Naive thymus-derived CD4-positive, alpha-beta T cell (primary cell): ENCODE data around the gene DACT2. TPM values are rescaled to one million over a fixed set of nuclear protein-coding genes. Genes with fewer than 3 reads are reported as not detected.

Source experiments
- ATAC-seq: fragments of 150-1000 bp; cut with Tn5 transposase; 2 replicates; pipeline ENCODE4 v1.10.0; 2021; ENCODE audit warnings: mild to moderate bottlenecking, moderate library complexity
- CTCF ChIA-PET: fragments of 350-600 bp; sonication (Branson Sonifier 250); formaldehyde crosslinking; loops from one replicate; lab custom pipeline; 2021; ENCODE audit warnings: antibody characterized with exemption; lab: Charles Lee
- POLR2A ChIA-PET: fragments of 350-600 bp; sonication (Branson Sonifier 250); formaldehyde crosslinking; loops from one replicate; lab custom pipeline; 2021; ENCODE audit warnings: antibody characterized with exemption, inconsistent platforms; lab: Charles Lee
- DNase-seq, 9 donors: peaks; one replicate each; pipeline versions ENCODE4 v3.0.0 to v3.0.0-alpha.2; 2020 to 2022; ENCODE audit warnings: mixed read lengths in 1 of 9
- H3K27ac ChIP-seq: one replicate; pipeline ENCODE4 v1.7.0; 2013; ENCODE audit warnings: mild to moderate bottlenecking, low read depth, low read length, moderate library complexity
- H3K27me3 ChIP-seq, 2 donors: one replicate each; pipeline ENCODE4 v1.7.0; 2013; ENCODE audit warnings: low read length in 2 of 2, mild to moderate bottlenecking in 2 of 2, moderate library complexity in 2 of 2; ENCODE audit not compliant: control insufficient read depth in 2 of 2, insufficient read depth in 2 of 2
- H3K36me3 ChIP-seq, 3 experiments: 1 replicate in 2 of 3; 2 replicates in 1 of 3; pipeline ENCODE4 v1.7.0; 2013; ENCODE audit warnings: low read length in 3 of 3, mild to moderate bottlenecking in 3 of 3, moderate library complexity in 1 of 3; ENCODE audit not compliant: insufficient read depth in 3 of 3, control insufficient read depth in 2 of 3
- H3K4me1 ChIP-seq, 2 donors: one replicate each; pipeline ENCODE4 v1.7.0; 2013; ENCODE audit warnings: low read length in 2 of 2, mild to moderate bottlenecking in 2 of 2, moderate library complexity in 1 of 2; ENCODE audit not compliant: control insufficient read depth in 2 of 2, insufficient read depth in 2 of 2
- H3K4me3 ChIP-seq: 2 replicates; pipeline ENCODE4 v1.7.0; 2013; ENCODE audit warnings: mild to moderate bottlenecking, low read length
- H3K9me3 ChIP-seq, 3 experiments: 1 replicate in 2 of 3; 2 replicates in 1 of 3; pipeline ENCODE4 v1.7.0; 2013; ENCODE audit warnings: low read length in 3 of 3; ENCODE audit not compliant: control insufficient read depth in 2 of 3
- H3K27ac Mint-ChIP-seq, 9 donors: one replicate each; pipeline ENCODE4 v1.8.0; 2020 to 2022; ENCODE audit warnings: mixed read lengths in 9 of 9, mild to moderate bottlenecking in 8 of 9, moderate library complexity in 5 of 9, inconsistent platforms in 2 of 9
- H3K27me3 Mint-ChIP-seq, 5 donors: one replicate each; pipeline ENCODE4 v1.8.0; 2021 to 2022; ENCODE audit warnings: mixed read lengths in 5 of 5, mild to moderate bottlenecking in 1 of 5
- H3K36me3 Mint-ChIP-seq, 5 donors: one replicate each; pipeline ENCODE4 v1.8.0; 2020 to 2022; ENCODE audit warnings: mixed read lengths in 5 of 5, mild to moderate bottlenecking in 3 of 5, inconsistent platforms in 1 of 5
- H3K4me1 Mint-ChIP-seq, 7 donors: one replicate each; pipeline ENCODE4 v1.8.0; 2020 to 2022; ENCODE audit warnings: mixed read lengths in 7 of 7, mild to moderate bottlenecking in 3 of 7, inconsistent platforms in 1 of 7
- H3K4me3 Mint-ChIP-seq, 10 donors: one replicate each; pipeline ENCODE4 v1.8.0; 2020 to 2022; ENCODE audit warnings: mild to moderate bottlenecking in 10 of 10, mixed read lengths in 10 of 10, moderate library complexity in 6 of 10, inconsistent platforms in 2 of 10
- H3K9me3 Mint-ChIP-seq, 11 donors: one replicate each; pipeline ENCODE4 v1.8.0; 2020 to 2022; ENCODE audit warnings: mixed read lengths in 11 of 11, mild to moderate bottlenecking in 4 of 11, inconsistent platforms in 1 of 11, moderate library complexity in 1 of 11
- intact Hi-C, 2 donors: fragments of 100-400 bp; cut with micrococcal nuclease; formaldehyde crosslinking; loops; one replicate each; pipeline ENCODE4 v1.15.1; 2023
- polyA plus RNA-seq, 2 donors: library from polyadenylated mRNA; unstranded; fragments of 300-500 nt; fragmentation: Illumina TruSeq; gene quantifications; one replicate each; pipeline ENCODE4 v1.2.3, GENCODE V29; 2021
- total RNA-seq, 6 experiments: library from RNA in 5 of 6; stranded (reverse) in 5 of 6; gene quantifications; 1 replicate in 5 of 6; 2 replicates in 1 of 6; pipeline ENCODE4 v1.2.3 and lab custom pipeline; 2021 to 2026

DACT2 gene
- total and polyA plus RNA-seq, 7 experiments from 2014 or later, result 0.65 TPM; not detected in 6

DNA sequence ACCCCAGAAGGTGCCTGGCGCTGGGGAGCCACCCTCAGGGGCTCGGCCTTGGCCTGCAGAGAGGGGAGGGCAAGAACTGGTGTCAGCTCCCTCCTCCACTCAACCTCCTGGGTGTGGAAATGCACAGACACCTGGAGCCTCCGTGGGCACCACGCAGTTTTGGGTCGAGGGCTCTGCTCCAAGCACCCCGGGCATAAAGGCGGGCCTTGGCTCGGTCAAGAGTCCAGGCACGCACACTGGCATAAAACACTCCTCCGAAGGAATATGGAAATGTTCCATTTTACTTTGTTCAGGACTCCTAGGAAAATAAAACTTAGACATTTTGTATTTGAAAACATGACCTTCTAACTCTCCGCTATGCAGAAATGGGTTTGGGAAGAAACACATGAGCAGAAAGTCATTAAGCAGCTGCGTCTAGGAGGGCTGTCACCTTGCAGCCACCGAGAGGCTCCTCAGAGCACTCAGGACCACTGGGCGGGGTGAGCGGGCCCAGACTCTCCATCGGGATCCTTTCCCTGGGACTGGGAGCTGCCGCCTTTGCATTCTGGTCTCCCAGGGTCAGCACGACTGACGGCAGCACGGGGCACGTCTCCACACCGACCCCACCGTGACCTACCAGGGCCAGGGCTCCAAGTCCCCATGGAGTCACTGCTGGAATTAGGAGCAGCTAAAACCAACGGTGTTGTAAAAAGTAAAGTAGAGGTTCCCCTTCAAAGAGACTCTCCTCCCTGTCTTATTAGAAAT lies 46.0 kb upstream of the DACT2 start:
- H3K27ac ChIP-seq, result no peak overlapping the region
- Mint-ChIP-seq H3K4me1 (peaks cover 0 to 10% (median 5%) of the 10 kb centered on the region in 7 donors), H3K36me3 (peaks cover 0 to 3% (median 0%) of the 10 kb centered on the region in 5 donors), H3K9me3 (peaks cover 0 to 12% (median 2%) of the 10 kb centered on the region in 11 donors), H3K4me3 (no peak overlapping the region), H3K27me3 (peaks cover 3 to 33% (median 19%) of the 10 kb centered on the region in 5 donors), H3K27ac (no peak overlapping the region)
- H3K4me3 ChIP-seq, result no peak overlapping the region
- ChIA-PET POLR2A (no interaction called here), CTCF (no interaction called here)
- DNase-seq (no peak), ATAC-seq (no peak)
- peaks cover 0 to 3% of the 10 kb centered on the region in 2 donors for H3K4me1 ChIP-seq
- no peaks in the 10 kb centered on the region for H3K27me3 ChIP-seq
- H3K36me3 ChIP-seq, result no peaks in the 10 kb centered on the region
- intact Hi-C loops, result no loop called here
- peaks cover 0 to 3% (median 0%) of the 10 kb centered on the region in 3 experiments for H3K9me3 ChIP-seq

DNA sequence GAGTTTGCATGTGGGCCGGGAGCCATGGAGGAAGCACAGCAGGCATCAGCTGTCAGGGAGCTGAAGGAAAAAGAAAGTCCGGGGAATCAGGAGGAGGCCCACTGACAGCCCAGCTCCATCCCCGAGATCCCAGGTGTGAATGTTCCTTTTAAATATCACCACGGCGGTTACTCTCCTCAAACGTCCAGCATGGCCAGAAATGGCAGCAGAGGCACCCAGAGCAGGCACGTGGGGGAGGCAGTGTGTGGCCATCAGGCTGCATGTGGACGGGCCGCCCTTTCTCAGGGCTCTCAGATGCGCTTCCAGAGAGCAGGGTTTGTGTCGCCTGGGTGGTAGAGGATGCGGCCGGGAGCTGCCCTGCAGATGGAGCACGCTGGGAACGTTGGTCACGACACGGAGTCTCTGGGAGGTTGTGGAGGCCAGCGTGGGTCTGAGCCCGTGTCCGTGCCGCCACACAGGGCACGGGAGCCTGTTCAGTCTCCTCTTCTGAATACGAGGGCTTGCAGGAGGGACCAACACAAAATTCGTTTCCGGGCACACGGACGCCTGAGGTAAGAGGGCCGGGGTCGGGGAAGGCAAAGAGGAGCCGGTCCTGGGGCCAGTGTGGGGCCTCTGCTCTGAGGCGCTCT lies 45.3 kb upstream of the DACT2 start:
- ATAC-seq (no peak), DNase-seq (no peak)
- Histone ChIP-seq H3K36me3 (no peaks in the 10 kb centered on the region), H3K4me3 (no peak overlapping the region), H3K9me3 (peaks cover 0 to 3% (median 0%) of the 10 kb centered on the region in 3 experiments), H3K27me3 (no peaks in the 10 kb centered on the region), H3K4me1 (peaks cover 0 to 2% of the 10 kb centered on the region in 2 donors), H3K27ac (no peak overlapping the region)
- ChIA-PET CTCF (no interaction called here), POLR2A (no interaction called here)
- intact Hi-C loops, result no loop called here
- Mint-ChIP-seq H3K27me3 (peaks cover 3 to 34% (median 22%) of the 10 kb centered on the region in 5 donors), H3K4me1 (peaks cover 0 to 7% (median 3%) of the 10 kb centered on the region in 7 donors), H3K36me3 (peaks cover 0 to 3% (median 0%) of the 10 kb centered on the region in 5 donors), H3K9me3 (peaks cover 0 to 12% (median 2%) of the 10 kb centered on the region in 11 donors), H3K27ac (no peak overlapping the region), H3K4me3 (no peak overlapping the region)

DNA sequence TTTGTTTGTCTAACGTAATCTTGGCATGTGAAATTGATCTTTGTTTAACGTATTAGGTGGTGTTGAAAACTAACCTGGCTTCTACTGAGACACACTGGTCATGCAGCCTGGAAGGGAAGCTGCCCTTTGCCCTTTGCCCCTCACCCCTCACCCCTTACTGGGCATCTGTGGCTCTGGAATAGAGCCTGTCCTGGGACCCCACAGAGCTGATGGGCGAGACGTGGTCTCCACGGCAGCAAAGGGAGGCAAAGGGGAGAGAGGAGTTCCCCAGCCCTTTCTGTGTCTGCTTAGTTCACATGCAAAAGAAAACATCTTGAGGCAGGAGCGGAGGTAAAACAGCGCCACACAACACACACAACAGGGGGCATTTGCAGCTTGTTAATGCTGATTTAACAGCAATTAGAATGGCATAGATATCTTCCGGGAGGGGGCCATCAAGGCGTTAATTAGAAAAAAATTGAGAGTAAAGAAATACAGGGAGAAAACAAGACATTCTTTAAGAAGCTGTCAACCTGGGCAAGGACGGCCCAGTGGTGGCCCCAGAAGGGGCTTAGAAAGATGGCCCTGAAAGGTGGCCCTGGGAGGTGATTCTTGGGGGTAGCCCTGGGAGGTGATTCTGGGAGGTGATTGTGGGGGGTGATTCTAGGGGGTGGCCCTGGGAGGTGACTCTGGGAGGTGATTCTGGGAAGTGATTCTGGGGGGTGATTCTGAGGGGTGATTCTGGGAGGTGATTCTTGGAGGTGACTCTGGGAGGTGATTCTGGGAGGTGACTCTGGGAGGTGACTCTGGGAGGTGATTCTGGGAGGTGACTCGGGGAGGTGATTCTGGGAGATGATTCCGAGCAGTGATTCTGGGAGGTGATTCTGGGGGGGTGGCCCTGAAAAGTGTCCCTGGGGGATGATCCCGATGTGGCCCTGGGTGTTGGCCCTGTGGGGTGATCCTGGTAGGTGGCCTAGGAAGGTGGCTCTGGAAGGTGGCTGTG lies 44.5 kb upstream of the DACT2 start:
- ChIA-PET POLR2A (no interaction called here), CTCF (interaction anchor here (0.6 kb wide), 1 partner anchor 411 kb away, joined by 3 read pairs; no protein-coding TSS in a partner anchor)
- peaks cover 0 to 6% (median 0%) of the 10 kb centered on the region in 7 donors for H3K4me1 Mint-ChIP-seq
- ATAC-seq (no peak), DNase-seq (no peak)
- peaks cover 3 to 42% (median 27%) of the 10 kb centered on the region in 5 donors for H3K27me3 Mint-ChIP-seq
- intact Hi-C loops, result no loop called here
- H3K9me3 Mint-ChIP-seq, result peaks cover 0 to 12% (median 2%) of the 10 kb centered on the region in 11 donors
- no peak overlapping the region for H3K4me3 Mint-ChIP-seq
- Histone ChIP-seq H3K27me3 (no peaks in the 10 kb centered on the region), H3K4me3 (no peak overlapping the region), H3K9me3 (peaks cover 0 to 3% (median 0%) of the 10 kb centered on the region in 3 experiments), H3K36me3 (no peaks in the 10 kb centered on the region), H3K4me1 (no peaks in the 10 kb centered on the region), H3K27ac (no peak overlapping the region)
- H3K36me3 Mint-ChIP-seq, result peaks cover 0 to 3% (median 0%) of the 10 kb centered on the region in 5 donors
- H3K27ac Mint-ChIP-seq, result no peak overlapping the region

DNA sequence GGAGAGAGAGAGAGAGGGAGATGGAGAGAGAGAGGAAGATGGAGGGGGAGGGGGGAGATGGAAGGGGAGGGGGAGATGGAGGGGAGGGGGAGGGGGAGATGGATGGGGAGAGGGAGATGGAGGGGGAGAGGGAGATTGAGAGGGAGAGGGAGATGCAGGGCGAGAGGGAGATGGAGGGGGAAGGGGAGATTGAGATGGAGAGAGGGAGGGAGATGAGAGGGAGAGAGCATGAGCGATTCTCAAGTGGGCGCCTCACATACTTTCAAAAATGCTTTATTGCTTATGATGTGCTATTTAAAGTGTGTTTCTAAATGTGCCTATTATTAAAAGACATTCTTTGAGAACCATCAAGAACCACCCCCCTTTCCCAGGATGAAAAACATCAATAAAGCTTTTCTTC lies 43.7 kb upstream of the DACT2 start:
- Histone ChIP-seq H3K36me3 (no peaks in the 10 kb centered on the region), H3K4me3 (no peak overlapping the region), H3K27me3 (no peaks in the 10 kb centered on the region), H3K9me3 (peaks cover 0 to 3% (median 0%) of the 10 kb centered on the region in 3 experiments), H3K27ac (no peak overlapping the region), H3K4me1 (no peaks in the 10 kb centered on the region)
- intact Hi-C loops, result no loop called here
- ATAC-seq (no peak), DNase-seq (no peak)
- no peak overlapping the region for H3K27ac Mint-ChIP-seq
- peaks cover 3 to 42% (median 27%) of the 10 kb centered on the region in 5 donors for H3K27me3 Mint-ChIP-seq
- POLR2A ChIA-PET, result no interaction called here
- H3K9me3 Mint-ChIP-seq, result peaks cover 0 to 12% (median 2%) of the 10 kb centered on the region in 11 donors
- H3K36me3 Mint-ChIP-seq, result peaks cover 0 to 3% (median 0%) of the 10 kb centered on the region in 5 donors
- peaks cover 0 to 4% (median 0%) of the 10 kb centered on the region in 7 donors for H3K4me1 Mint-ChIP-seq
- CTCF ChIA-PET, result no interaction called here
- no peak overlapping the region for H3K4me3 Mint-ChIP-seq

DNA sequence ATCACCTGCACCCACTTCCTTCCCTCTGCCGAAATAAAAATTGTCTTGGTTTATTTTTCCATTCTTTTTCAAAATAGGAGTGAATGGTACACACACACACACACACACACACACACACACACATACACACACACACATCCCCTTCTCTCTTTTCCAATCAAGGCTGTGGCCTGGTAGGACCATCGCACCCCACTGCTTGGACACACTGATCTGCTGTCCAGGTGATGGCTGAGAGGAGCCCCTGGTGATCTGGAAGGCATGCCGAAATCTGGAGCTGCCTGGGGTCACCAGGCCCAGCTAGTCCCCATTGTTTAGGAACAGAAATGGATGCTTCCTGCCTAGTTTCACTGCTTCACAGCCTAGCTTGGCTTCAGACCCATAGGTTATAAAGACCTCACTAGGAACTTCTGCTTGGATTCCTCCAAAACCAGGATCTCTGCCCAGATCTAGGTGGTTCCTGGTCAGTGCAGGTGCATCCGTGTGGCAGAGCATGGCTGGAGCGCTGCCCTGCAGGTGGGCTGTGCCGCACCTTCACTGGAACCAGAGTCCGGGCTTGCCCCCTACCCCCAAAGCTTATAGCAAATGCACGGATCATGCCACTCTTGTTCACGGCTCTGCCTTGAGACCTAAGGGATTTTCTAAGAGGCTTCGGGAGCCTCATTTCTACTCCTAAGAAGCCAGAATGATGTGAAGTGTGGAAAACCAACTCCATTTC lies 42.9 kb upstream of the DACT2 start:
- H3K36me3 Mint-ChIP-seq, result peaks cover 0 to 3% (median 0%) of the 10 kb centered on the region in 5 donors
- intact Hi-C loops, result no loop called here
- H3K4me1 ChIP-seq, result no peaks in the 10 kb centered on the region
- H3K4me3 ChIP-seq, result no peak overlapping the region
- H3K27me3 ChIP-seq, result no peaks in the 10 kb centered on the region
- ChIA-PET POLR2A (interaction anchor here (0.6 kb wide), 1 partner anchor 374 kb away, joined by 3 read pairs; no protein-coding TSS in a partner anchor), CTCF (no interaction called here)
- no peaks in the 10 kb centered on the region for H3K36me3 ChIP-seq
- no peak overlapping the region for H3K4me3 Mint-ChIP-seq
- H3K9me3 Mint-ChIP-seq, result peaks cover 0 to 12% (median 2%) of the 10 kb centered on the region in 11 donors
- peaks cover 0 to 3% (median 0%) of the 10 kb centered on the region in 3 experiments for H3K9me3 ChIP-seq
- H3K27me3 Mint-ChIP-seq, result peaks cover under 1 to 42% (median 23%) of the 10 kb centered on the region in 5 donors
- peaks cover 0 to 2% (median 0%) of the 10 kb centered on the region in 7 donors for H3K4me1 Mint-ChIP-seq
- H3K27ac Mint-ChIP-seq, result no peak overlapping the region
- no peak overlapping the region for H3K27ac ChIP-seq
- DNase-seq (no peak), ATAC-seq (no peak)
